Activated CD4-positive, alpha-beta T cell treated with anti-CD3 and anti-CD28 coated beads for 1 hour (primary cell): ENCODE data around the gene EIF4G3.
"Not testable (repeated sequence)": the region's sequence is repeated elsewhere in the genome, so short reads cannot be mapped to it uniquely, and the experiment has no call there.

ENCODE experiments used
- DNase-seq: peaks from one replicate; pipeline ENCODE4 v3.0.0-alpha.2; 2020

The EIF4G3 gene

DNA sequence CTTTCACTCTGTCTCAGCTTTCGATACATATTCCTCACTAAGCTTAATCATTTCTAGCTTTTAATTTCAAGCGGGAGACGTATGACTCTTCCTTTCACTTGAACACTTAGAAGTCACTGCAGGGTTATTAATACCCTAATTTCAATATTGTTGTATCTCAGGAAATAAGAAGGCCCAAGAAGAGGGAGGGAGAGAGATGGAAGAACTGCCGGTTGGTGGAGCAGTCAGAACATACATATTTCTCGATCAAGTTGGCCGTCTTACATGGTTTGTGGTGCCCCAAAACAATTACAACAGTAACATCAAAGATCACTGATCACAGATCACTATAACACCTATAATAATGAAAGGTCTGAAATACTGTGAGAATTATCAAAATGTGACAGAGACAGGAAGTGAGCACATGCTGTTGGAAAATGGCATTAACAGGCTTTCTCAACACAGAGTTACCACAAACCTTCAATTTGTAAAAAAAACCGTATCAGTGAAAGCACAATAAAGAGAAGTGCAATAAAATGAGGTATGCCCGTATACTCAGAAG is 244.2 kb downstream of the EIF4G3 start:
- DNase-seq = no peak

DNA sequence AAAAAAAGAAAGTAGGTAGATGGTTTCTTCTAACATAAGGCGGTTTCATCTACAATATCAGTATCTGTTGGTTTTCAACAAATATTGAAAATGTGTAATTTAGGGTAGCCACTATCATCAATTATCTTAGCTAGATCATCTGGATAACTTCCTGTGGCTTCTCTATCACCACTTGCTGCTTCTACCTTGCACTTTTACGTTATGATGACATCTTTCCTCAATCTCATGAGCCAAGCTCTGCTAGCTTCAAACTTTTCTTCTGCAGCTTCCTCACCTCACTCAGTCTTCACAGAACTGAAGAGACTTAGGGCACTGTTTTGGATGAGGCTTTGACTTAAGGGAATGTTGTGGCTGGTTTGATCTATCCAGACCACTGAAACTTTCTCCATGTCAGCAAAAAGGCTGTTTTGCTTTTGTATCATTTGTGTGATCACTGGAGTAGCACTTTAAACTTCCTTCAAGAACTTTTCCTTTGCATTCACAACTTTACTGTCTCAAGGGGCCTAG is 244.7 kb downstream of the EIF4G3 start:
- no peak for DNase-seq

DNA sequence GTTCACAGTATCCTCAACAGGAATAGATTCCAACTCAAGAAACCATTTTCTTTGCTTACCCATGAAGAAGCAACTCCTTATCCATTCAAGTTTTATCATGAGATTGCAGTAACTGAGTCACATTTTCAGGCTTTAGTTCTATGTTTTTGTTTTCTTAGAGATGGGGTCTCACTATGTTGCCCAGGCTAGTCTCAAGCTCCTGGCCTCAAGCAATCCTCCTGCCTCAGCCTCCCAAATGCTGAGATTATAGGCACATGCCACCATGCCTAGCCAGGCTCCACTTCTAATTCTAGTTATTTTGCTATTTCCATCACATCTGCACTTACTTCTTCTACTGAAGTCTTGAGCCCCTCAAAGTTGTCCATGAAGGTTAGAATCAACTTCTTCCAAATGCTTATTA is 246.3 kb downstream of the EIF4G3 start:
- DNase-seq = no peak

DNA sequence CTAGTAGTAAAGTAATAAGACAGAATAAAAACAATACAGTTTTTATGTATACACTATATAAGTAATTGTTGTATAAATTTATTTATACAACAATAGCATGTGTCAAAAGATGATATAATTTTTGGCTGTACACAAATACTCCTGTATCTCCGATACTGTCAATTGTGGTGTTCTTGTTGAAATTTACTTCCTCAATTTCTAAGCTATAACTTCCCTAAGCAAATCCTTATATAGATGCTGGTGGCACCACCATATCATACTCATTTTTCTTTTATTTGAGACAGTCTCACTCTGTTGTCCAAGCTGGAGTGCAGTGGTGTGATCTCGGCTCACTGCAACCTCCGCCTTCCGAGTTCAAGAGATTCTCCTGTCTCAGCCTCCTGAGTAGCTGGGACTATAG is 248.6 kb downstream of the EIF4G3 start:
- no peak for DNase-seq

DNA sequence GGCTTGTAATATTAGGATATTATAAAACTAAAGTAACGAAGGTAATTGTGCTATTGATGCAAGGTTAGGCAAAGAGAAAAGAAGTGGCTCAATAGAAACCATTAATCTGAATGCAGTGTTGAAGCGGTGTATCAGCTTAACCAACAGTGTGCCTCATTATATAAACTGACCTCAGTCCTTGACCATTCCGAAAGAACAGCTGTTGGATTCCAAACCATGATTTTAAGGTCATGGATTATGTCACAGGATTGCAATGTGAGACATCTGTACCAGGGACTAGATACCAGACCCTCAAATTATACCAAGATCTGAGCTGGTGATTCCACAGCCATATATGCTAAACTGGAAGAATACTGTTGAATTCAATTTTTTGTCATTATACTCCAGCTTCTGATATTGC is 255.4 kb downstream of the EIF4G3 start:
- no peak for DNase-seq

DNA sequence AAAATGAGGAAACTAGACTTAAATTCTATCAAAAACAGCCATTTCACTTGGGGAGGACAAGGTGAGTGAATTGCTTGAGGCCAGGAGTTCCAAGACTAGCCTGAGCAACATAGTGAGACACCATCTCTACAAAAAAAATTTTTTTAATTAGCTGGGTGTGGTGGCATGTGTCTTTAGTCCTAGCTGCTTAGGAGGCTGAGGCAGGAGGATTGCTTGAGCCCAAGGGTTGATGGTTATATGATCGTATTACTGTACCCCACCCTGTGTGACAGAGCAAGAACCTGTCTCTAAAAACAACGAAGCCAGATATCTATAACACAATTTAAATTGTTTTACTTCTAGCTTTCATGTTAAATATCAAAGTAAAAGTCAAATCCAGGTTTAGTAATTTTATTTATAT is 263.5 kb downstream of the EIF4G3 start:
- DNase-seq = no peak

DNA sequence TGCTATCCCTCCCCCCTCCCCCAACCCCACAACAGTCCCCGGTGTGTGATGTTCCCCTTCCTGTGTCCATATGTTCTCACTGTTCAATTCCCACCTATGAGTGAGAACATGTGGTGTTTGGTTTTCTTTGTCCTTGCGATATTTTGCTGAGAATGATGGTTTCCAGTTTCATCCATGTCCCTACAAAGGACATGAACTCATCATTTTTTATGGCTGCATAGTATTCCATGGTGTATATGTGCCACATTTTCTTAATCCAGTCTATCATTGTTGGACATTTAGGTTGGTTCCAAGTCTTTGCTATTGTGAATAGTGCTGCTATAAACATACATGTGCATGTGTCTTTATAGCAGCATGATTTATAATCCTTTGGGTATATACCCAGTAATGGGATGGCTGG is 269.2 kb downstream of the EIF4G3 start:
- not testable (repeated sequence) for DNase-seq

DNA sequence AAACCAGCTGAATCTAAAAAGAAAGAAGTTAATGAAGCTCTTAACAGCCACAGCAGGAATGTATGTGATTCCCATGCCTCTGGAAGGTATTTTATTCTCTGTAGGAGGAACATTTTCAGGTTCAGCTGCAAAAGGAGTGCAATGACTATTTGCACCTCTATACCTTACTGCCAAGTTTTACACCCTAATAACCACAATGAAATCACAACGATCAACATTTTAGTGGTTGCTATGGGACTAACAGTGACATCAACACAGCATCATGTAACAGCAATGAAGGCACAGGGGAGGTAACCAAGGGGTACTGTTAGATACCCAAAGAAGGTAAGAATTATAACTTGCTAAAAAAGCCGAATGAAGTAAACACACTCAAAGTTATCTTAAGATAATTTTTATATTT is 273.3 kb downstream of the EIF4G3 start:
- no peak for DNase-seq

DNA sequence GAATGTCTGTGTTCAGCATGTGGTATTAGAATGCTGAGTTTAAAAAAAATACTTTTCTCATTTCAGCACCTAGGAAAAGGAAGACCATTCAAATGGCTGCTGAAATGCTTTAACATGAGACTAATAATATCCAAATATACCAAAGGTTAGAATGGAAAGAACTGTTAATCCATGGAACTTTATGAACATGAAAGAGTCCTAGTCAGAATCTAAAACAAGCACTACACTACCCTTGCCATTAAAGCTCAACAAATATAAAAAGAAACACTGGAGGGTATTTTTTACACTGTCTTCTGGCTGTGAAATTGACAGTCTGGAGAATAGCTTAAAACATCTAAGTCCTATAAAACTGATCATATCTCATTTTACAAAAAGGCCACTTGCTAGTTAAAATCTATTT is 276.6 kb downstream of the EIF4G3 start:
- DNase-seq = no peak

DNA sequence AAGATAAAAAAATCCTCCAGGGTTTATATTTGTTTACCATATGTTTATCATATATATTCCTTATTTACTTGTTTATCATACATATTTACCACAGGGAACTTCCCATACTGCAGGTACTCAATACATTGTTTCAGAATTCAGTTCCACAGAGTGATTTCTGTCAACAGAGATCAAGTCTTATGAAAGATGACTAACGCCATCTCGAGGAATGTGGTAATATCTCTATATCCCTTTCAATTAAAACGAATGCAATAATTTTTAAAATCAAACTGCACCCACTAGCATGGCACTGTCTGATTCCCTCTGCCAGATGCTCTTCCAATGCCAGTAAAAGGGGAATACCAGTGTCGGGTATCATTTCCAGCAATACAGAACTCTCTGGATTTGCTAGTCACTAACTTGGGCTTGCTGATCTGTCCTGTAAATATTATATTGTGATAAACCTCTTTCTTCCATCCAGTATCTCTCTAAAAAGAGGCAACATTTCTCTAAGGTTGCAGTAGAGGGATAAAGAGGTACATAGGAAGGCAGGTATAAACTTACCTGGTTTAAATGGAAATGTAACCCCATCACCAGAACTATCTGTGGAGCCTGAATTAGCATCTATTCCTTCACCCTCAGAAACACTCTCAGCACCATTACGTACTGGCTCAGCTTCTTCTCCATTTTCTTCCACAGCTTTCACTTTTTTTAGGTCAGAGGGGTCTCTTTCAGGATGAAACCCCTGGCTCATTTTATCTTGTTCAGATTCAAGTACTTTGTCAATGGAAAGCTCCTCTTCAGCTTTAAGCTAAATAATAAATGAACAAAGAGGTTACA is 277.3 kb downstream of the EIF4G3 start:
- DNase-seq = no peak

DNA sequence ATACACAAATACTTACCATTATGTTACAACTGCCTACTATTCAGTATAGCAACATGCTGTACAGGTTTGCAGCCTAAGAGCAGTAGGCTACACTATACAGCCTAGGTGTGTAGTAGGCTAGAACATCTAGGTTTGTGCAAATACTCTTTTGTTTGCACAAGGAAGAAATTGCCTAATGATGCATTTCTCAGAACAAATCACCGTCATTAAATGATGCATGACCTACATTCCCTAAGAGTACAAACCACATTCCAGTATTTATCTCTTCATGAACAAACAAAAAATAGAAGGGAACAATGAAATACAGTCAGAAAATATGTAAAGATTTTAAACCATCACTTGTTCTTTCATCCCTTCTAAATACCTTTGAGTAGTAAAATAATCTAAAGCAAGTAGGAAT is 279.9 kb downstream of the EIF4G3 start:
- no peak for DNase-seq

DNA sequence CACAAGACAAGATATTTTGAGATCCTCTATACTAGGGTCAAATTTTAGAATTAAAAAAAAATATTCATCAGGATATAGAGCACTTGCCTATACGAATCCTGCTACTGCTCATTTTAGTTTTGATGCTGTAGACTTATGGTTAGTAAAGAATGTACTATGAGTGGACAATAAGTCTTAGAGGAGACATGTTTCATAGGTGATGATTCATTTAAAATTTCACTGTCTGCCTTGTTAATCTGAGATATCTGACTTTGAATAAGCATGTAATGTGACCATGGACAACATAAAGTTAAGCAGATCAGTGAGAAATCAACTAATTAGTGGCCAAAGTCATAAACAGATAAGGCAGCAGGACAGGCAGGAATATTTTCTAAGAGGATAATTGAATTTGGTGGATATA is 282.8 kb downstream of the EIF4G3 start:
- no peak for DNase-seq

DNA sequence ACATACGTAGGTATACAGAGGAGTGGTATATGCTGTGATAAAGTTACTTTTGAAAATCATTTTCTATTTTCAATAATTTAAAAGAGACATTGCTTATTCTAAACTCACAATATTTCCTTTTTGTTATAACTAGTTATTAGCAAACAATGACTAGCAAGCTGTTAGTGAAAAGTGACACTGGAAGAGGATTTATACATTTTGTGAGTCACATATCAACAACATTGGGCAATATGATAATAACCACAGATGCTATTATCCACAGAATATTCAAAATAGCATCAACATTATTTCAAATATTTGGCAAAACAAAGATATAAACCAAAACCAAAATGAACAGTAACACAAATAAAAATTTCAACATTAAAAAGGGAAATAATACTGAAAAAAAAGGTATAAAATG is 285.6 kb downstream of the EIF4G3 start:
- no peak for DNase-seq

DNA sequence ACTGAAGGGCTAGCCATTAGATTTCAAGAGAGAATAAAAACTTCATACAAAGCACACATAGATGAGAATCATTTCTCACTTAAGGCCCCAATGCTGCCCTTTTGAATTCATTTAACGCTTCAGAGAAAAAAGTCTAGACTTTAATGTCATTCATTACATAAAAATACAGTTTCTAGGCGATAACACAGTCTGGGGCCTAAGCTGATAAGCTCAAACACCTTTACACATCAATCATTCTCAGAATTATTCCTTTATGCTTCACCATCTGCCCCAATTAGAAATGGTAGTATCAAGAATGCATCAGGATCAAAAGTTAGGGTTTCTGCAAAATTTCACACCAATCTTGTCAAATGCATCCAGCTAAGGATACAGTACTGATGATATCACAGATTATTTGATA is 289.5 kb downstream of the EIF4G3 start:
- no peak for DNase-seq

DNA sequence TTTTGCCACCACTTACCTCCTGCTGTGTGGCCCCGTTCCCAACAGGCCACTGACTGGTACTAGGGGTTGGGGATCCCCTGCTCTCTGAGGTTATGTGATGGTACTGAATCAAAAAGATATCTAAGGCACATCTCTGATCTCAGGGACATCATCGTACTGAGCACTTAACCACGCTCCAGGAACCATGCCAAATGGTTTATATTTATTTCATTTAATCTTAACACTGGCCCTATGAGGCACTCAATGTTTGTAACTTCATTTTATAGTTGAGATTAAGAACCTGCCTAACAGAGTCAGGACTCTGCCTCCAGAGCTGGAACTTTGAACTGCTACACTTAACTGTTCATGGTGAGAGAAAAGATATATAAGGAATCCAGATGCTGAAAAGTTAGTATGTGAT is 291.6 kb downstream of the EIF4G3 start:
- no peak for DNase-seq

DNA sequence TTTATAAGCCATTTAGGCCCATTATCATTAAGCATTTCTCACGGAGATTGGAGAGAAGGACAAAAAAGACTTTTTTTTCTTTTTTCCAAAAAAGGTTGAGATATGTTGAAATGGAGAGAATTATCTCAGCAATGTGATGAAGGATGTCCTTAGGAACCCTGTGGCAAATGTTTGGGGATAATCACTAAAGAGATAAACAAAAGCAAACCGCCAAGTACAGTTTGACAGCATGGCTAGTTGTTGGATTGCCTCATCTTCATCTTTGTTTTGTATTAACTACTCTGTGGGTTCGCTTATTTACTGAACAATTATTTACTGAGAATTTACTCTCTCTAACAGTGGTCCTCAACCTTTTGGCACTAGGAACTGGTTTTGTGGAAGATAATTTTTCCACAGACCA is 292.2 kb downstream of the EIF4G3 start:
- DNase-seq = no peak

DNA sequence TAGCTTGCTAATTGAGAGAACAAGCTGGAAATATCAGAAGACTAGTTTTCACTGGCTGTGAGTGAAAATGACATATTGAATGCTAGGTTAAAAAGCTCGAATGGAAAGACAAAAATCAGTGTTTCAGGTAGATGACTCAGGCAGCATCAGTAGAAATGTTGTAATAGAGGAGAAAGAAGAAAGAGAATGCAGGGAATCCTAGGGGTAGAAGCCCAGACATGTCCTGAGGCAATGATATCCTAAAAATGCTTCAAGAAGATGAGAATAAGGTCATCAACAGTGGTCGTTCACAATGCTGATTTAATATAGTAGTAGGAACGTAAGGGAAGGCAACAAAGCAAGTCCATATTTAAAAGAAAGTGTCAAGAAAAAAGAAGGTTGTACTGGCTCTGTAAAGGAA is 292.9 kb downstream of the EIF4G3 start:
- no peak for DNase-seq

DNA sequence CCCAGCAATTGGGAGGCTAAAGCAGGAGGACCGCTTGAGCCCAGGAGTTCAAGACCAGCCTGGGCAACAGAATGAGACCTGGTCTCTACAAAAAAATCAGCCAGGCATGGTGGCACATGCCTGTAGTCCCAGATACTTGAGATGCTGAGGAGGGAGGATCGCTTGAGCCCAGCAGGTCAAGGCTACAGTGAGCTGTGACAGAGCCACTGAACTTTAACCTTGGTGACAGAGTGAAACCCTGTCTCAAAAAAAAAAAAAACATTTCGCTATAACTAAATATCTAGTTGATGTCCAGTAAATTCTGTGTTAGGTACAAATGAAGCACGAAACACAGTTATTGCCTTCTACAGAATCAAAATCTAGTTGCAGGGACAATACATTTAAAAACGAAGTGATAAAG is 293.9 kb downstream of the EIF4G3 start:
- no peak for DNase-seq

DNA sequence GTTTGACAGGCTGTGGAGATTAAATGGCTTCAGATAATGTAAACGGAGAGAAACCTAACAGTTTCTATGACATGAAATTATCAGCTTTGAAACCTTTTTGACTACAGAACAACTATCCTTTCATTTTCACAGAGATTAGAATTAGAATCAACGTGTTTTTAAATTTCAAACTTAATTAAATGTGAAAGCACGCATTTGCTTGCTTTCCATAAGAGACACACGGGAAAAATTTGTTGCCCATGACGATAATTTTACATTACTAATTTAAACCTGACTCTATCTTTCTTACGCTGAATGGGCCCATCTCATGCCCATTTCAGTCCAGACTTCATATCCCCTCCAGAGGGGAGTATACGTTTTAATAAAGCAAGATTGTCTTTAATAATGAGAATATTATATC is 297.9 kb downstream of the EIF4G3 start:
- no peak for DNase-seq

DNA sequence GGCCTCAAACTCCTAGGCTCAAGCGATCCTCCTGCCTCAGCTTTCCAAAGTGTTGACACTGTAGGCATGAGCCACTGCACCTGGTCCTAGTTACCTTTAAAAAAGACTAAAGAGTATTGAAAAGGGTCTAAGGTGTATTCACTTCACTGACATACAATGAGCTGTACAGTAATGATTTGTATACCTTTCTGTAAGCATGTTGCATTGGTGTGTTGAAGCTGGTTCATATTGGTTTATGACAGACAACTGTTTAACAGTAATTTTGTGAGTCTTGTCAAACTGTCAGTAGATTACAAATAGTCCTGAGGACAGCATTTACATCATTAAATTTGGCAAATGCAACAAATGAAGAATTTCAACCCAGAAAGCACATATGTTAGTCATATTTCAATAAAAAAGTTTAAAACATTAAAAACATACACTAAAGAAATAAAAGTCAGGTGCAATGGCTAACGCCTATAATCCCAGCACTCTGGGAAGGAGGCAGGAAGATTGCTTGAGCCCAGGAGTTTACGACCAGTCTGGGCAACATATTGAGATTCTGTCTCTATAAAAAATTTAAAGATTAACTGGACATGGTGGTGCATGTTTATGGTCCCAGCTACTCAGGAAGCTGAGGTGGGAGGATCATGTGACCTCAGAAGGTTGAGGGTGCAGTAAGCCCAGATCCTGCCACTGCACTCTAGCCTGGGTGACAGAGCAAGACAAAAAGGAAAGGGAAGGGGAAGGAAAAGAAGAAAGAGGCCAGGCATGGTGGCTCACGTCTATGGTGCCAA is 301.3 kb downstream of the EIF4G3 start:
- DNase-seq = no peak

DNA sequence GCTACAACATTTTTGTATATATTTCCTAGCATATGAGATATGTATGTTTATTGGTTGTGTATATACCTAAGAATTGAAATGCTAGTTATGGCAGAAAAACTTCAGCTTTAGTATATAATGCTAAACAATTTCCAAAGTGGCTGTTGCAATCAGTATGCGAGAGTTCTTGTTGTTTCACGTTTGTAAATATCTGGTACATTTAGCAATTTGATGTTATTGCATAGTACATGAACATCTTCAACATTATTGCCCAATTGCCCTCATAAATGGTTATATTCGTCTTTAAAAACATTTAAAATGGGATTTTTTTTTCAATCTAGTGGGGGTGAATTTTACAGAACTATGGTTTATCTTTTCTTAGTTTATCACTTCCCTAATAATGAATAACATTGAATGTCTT is 303.4 kb downstream of the EIF4G3 start:
- no peak for DNase-seq

DNA sequence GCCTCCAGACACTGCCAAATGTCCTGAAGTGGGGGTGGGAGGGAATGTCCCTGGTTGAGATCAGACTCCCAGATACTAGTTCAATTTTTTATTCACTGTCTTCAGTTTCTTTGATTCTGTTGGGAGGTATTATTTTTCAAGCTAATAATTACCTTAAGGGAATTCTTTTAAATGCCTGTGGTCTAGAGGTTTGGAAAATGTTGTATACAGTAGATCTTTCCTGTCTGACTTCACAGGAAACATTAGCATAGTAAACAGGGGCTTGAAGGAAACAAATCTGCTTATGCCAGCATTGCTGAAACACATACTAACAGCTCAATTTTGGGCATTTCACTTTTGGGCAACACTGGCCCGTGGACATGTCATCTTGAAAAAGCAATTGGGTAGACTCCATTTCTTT is 305.3 kb downstream of the EIF4G3 start:
- DNase-seq = no peak

DNA sequence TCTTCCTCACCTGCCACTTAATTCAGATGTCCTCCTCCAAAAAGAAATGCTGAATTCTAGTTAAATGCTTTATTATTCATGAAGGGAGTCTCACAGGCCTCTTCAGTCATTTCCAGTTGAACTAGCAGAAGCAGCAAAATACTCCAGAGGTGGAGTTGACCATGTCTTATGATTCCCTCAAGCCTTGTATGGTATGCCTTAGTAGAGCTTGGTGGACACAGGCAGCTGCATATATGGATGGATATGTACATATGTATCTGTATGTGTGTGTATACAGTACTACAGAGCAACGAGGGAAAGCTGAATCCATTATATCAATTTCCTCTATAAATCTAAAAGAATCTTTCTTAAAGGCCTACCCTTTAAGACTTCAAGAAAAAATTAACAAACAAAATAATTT is 306.0 kb downstream of the EIF4G3 start:
- no peak for DNase-seq

DNA sequence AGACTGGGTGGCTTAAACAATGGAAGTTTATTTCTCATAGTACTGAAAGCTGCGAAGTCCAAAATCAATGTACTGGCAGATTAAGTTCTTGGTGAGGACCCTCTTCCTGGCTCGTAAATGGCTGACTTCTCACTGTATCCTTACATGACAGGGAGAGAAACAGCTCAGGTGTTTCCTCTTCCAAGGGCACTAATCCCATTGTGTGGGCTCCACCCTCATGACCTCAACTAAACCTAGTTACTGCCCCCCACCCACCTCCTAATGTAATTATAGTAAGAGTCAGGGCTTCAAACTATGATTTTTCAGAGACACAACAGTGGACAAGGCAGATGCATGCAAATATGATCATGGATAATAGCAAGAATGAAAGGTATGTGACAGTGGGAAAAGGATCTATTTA is 308.4 kb downstream of the EIF4G3 start:
- DNase-seq = no peak
